Endometrial microvascular endothelial cells (primary cell): Measurements from ENCODE around the gene EML6. TPM values are rescaled to one million over a fixed set of nuclear protein-coding genes. Genes with fewer than 3 reads are reported as not detected.

Experiments
- in situ Hi-C: cut with HindIII; loops from 2 replicates; pipeline ENCODE4 v1.10.0; 2017; ENCODE audit warnings: low sequenced_read_pairs, low pct_unique_long_range_greater_than_20kb; ENCODE audit errors: inconsistent ontology term
- total RNA-seq: library from RNA; depleted of rRNA; stranded (reverse); fragments of >200 nt; gene quantifications from one replicate; pipeline ENCODE4 v1.2.3, GENCODE V29; 2015; ENCODE audit errors: inconsistent ontology term

The EML6 gene
- total RNA-seq, 1 donor from 2014 or later, result 1.7 TPM

DNA sequence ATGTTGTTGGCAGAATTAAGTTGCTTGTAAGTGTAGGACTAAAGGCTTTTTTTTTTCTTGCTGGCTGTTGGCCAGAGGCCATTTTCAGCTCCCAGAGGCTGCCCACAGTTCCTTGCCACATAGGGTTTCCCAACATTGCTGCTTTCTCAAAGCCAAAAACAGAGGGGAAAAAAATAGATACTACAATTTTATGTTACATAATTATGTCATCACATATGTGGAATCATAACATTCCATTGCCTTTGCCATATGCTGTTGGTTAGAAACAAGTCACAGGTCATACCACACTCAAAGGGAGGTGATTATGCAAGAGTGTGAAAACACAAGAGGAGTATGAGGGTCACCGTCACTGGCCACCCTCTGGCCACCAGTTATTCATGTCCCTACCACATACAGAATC is 172.3 kb downstream of the EML6 start:
- in situ Hi-C loops, result no loop called here

DNA sequence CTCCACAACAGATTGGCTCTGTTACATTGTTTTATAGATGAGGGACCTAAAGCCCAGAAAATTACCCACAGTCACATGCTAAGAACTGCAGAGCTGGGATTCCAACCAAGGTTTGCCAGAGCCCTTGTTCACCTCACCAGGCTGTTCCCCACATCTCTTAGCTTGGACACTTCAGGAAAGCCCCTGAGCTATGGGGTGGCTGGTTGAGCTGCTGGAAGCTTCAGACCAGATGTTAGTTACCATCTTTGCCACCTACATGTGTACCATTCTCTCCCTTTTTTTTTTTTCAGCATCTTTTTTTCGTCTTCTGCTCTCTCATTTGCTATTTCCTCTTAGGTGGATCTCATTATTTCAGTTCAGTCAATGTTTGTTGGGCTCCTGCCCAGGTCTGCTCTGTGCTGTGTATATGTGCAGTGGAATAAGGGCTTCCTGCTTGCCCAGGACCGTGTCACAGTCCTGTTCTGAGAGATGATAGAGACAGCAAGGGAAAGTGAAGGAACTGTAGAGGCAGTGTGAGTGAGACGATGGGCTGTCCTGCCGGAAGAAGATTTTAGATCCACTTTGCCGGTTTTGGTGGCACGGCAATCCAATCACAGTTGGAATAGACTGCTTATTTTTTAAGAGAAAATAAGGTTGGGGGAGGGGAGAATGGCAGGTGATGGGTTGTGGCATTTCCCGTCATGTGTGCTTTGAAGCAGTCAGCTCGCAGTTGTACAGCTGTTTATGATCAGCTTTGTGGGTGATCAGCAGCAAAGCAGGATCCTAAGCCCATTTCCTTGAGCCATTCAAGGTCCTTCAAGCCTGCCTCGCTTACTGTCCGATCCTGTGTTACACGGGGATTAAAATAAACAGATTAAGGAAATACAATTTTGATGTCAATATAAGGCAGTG is 174.2 kb downstream of the EML6 start:
- in situ Hi-C loops, result no loop called here

DNA sequence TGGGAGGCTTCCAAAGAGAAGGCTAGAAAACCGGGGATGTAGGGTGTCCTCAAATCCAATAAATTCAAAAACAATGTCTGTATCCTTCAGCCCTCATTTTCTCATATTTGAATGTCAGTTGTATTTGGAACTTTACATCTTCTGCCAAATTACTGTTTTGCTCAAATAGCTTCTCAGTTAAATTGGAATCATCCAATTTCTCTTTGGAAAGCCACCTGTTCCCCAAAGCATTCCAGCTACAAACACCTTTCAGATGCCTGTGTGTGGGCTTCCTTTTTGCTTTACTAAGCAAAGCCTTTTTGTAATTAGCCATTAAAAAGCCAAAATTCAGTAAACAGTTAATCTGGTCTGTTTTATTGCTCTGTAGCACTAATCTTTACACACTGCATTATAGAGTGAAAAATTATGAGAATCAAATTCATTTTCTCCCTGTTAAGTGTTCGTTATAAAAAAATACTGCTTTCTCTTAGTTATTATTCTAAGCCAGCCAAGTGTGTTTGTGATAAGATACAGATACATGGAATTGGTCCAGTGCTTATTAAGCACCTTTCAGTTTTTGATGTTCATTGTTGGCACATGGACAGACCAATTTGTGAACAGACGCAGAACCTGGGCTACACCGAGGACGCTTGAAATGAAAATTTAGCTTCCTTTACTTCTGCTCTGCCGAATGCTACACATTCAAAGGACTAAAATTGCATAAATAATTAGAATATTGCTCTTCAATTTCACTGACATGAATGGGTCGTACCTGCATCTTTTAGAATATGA is 175.2 kb downstream of the EML6 start:
- in situ Hi-C loops, result no loop called here

DNA sequence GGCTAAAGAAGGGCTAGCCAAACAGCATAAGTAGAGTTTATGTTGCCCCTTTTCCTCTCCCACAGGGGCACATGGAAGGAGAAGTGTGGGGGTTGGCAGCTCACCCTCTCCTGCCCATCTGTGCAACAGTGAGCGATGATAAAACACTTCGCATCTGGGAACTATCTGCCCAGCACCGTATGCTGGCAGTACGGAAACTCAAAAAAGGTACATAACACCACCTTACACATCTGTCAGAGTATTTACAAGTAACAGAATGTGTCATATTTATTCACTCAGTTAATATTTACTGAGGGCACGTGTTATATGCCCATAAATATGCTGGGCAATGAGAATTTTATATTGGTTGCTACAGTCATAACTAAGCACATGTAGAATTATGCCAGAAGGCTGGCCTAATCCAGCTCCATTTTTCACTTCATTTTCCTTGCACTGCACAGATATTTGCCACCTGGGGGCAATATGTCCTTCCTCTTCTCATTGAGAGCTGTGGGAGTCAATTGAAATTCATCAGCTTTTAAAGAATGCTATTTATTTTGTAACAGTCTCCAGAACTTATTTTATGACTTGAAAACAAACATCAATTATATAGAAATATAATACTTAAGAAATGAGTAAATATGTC is 176.2 kb downstream of the EML6 start:
- in situ Hi-C loops, result no loop called here

DNA sequence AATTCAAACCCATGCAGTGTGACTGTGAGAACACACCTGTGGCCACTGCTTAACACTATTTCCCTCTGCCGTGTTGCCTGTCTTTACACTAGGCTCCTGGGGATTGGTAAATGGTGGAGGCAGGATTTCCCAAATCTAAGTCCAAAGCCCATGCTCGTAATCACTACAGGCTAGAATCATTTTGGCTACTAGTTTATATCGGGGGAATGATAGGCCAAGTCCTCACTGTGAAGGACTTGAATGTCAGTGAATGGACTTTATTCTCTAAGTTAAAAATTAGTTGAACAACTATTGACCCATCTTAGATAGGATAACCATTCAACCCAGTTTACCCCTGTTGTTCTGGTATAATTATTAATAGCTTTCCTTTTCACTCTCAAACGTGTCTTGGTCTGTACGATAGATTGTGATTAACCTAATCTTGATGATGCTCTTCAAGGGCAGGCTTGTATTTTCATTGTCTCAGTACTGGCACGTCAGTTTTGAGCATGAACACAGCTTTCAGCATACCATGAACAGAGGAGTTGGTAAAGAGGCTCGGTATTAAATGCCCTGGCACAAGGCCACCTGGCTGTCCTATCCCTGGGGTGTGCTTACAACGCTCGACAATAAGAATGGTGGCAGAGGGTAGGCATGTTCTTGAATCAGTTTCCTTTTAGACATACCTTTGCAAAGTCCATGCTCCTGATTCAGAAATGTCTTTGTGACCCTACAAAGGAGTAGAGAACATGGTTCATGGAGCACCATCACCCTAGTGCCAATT is 177.9 kb downstream of the EML6 start:
- in situ Hi-C loops, result no loop called here

- in situ Hi-C loops, result no loop called here
Measured at GRCh38 chr2:54902763-54903162, 179.3 kb downstream of the EML6 start.

DNA sequence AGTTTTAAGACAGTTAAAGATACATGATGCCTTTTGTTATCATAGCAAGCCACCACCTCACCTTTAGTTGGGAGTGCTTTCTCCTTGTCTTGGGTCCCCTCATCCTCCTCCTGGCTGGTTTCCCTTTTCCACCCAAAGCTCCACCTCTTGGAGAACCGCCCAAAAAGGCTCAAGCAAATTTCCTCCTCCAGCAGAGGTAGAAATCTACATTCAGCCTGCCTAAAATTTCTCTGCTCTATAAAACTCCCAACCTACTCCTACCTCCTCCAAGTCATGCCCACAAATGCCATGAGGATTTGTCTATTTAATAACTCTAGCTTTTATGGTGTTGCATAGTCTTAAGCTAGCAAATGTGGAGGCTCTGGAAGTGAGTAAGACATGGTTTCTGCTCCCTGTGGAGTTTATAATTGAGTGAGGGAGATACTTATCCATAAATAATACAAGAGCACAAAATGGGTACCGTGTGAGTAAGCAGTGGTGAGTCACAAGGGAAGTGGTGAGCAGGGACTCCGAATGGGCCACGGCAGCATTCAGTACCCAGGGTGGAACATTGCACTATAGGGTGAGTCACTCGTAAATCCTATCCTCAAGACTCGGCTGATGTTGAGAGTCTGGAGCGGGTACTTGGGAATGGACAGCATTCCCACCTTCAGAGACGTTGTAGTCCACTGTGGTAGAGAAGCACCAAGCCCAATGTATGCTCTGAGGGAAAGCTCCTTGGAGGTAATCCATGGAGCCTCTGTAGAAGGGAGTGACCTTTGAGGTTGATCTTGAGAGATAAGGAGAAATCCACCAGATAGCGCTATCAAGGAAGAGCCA is 180.5 kb downstream of the EML6 start:
- in situ Hi-C loops, result no loop called here

GRCh38 chr2:54904836-54905235 is 181.4 kb downstream of the EML6 start:
- in situ Hi-C loops, result no loop called here

- in situ Hi-C loops, result no loop called here
Measured at GRCh38 chr2:54906716-54907115, 183.3 kb downstream of the EML6 start.

DNA sequence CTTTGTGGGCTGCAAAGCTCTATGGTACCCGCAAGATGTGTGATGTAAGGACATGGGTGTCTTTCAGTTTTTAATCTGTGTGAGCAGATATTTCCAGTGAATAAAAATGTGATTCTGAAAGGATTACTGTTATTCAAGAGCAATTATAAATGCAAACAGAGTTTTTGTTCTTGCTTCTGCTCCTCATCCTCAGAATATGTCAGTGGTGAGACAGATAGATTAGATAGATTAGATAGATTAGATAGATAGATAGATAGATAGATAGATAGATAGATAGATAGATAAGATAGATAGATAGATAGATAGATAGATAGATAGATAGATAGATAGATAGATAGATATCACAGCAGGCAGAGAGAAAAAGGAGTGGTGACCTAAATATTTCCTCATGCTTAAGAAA is 184.2 kb downstream of the EML6 start:
- in situ Hi-C loops, result no loop called here

DNA sequence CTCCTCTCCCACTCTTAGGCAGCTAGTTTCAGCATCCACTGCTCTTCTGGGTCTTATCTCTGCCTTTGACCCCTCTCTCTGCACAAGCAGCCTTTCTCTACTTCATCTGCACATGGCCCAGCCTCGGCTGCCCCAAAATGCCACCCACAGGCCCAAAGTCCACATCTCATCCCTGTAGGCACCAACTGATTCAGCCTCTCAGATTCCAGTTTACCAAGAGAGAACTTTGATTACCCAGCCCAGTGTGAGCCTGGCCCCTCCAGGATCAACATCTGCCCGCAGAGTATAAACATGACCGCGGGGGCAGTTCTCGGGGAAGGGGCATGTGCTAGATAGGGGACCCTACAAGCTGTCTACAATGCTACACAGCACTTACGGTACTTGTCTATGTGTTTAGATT is 185.1 kb downstream of the EML6 start:
- in situ Hi-C loops, result no loop called here

DNA sequence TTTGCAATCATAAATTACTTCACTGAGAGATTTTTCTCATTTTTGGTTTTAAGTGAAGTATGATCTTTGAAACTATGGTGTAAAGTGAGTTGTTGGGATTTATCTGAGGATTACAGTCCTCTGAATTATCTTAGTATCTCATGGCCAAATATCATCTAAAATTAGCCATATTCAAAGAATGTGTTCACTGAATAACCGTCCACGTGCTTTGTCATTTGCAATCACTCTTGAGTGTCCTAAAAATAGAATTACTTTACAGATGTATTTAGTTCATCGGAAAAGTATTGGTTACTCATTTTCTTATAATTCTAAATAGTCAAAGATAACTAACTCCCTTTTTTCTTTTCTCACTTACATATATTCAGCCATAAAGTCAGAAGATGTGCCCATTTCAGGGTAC is 185.5 kb downstream of the EML6 start:
- in situ Hi-C loops, result no loop called here

- in situ Hi-C loops, result no loop called here
Measured at GRCh38 chr2:54912305-54912704, 188.8 kb downstream of the EML6 start.

GRCh38 chr2:54912893-54913292 is 189.4 kb downstream of the EML6 start:
- in situ Hi-C loops, result no loop called here

DNA sequence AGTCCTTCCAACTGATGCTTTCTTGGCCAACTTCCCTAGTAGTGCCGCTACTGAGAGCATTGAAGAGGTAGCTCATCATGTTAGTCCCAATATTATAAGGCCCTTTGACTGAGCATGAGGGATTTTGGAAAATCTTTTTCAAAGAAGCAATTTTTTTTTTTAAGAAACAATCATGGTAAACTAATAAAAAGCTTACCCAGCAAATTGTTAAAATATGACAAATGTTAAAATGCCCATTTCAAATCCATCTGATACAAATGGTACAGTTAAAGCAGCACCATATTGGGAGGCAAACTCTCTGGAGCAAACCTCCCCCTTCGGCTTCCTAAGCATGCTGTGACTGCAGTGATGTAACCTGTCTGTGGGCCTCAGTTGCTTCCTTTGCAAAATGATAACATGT is 191.2 kb downstream of the EML6 start:
- in situ Hi-C loops, result no loop called here

DNA sequence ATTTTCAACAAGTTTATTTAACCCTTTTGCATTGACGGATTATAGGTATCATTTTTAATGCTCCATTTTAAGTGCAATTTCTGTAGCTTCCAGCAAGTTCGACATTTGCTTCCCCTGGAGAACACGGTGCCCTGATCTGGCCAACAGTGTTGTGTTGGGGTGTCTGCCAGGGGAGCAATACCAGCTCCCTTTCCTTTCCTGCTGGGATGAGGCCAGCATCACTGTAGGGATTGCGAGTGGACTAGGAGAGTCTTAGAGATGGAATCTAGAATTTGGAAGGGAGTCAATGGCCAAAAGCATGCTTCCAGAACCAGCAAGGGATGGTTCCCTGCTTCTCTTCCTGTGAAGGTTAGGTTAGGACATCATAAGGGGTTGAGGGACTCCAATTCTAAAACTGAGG is 191.6 kb downstream of the EML6 start:
- in situ Hi-C loops, result no loop called here

DNA sequence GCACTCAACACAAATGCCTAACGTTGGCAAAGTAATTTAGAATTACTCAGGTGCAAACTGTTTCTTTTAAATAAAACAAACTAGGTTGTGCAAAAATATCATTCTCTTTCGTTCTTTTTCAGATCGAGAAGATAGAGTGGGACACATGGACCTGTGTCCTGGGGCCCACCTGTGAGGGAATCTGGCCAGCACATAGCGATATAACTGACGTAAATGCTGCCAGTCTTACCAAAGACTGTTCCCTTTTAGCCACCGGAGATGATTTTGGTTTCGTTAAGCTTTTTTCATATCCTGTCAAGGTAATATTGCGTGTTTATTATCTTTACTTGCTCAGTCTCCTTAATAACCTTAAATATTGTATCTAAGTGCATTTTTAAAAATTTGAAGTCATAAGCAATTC is 193.2 kb downstream of the EML6 start:
- in situ Hi-C loops, result no loop called here

DNA sequence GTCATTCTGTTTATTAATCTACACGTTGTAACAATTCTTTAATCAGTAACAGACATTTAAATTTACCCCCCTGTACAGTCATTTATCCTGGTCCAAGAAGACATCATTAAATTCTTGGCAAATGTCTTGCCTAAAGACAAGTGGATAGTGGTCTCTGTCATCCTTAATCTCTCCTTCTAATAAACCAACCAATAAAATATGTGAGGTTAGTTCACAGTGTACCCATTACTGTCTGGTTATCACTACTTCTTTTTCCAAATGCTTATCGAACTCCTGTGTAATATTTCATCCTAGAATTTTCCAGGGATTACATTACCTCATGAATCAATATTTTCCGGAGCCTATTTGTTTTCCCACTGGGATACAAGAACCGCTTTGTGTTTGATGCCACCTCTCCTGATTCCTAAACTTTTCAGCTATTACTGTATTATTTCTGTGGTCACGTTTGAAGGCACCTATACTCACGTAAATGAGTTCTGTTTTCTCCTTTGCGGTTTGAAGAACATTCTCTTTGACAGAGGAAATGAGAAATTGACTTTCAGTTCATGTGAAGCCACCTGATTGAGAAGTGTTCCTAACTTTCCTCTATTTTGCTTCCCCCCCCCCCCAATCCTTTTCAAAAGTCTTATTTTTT is 195.3 kb downstream of the EML6 start:
- in situ Hi-C loops, result no loop called here
